AG10803 (cell line): ENCODE results near the gene MYL7.

Source experiments
- DNase-seq: peaks from one replicate; pipeline ENCODE4 v3.0.0; 2010; ENCODE audit warnings: low read depth
- H3K4me3 ChIP-seq: 2 replicates; pipeline ENCODE4 v1.5.1; 2011; ENCODE audit warnings: mild to moderate bottlenecking, low read length, control low read depth
- CTCF ChIP-seq: conservative IDR thresholded peaks from 2 replicates; pipeline ENCODE4 v1.5.1; 2011; ENCODE audit warnings: mild to moderate bottlenecking, low read length, control low read depth, inconsistent platforms

The MYL7 gene

GRCh38 chr7:44112231-44112996 lies 28.7 kb downstream of the MYL7 start:
- DNase-seq: no peak
- TF ChIP-seq CTCF: no peak
- no peak overlapping the region for H3K4me3 ChIP-seq

GRCh38 chr7:44111761-44112160 lies 29.4 kb downstream of the MYL7 start:
- no peak for TF ChIP-seq CTCF
- H3K4me3 ChIP-seq: no peak overlapping the region
- DNase-seq: no peak

- no peak overlapping the region for H3K4me3 ChIP-seq
- no peak for DNase-seq
- no peak for TF ChIP-seq CTCF
Measured at GRCh38 chr7:44110719-44111635, 30.2 kb downstream of the MYL7 start.

- no peak for DNase-seq
- H3K4me3 ChIP-seq: no peak overlapping the region
- no peak for TF ChIP-seq CTCF
Measured at GRCh38 chr7:44109991-44110390, 31.1 kb downstream of the MYL7 start.

- no peak for TF ChIP-seq CTCF
- no peak overlapping the region for H3K4me3 ChIP-seq
- DNase-seq: no peak
Measured at GRCh38 chr7:44108768-44109750, 32.1 kb downstream of the MYL7 start.

GRCh38 chr7:44107961-44108767 lies 33.0 kb downstream of the MYL7 start:
- no peak for TF ChIP-seq CTCF
- H3K4me3 ChIP-seq: no peak overlapping the region
- DNase-seq: no peak
